Stimulated activated CD8-positive, alpha-beta memory T cell treated with anti-CD3 and anti-CD28 coated beads, Interleukin-7, amount 100 ng/mL, for 24 hours (primary cell): ENCODE results near the gene ITGA7.

Experiments used
- DNase-seq: peaks from one replicate; pipeline ENCODE4 v3.0.0-alpha.2; 2020; ENCODE audit warnings: low read depth

ITGA7 gene

GRCh38 chr12:55707841-55708694 lies at the start of gene ITGA7:
Gene ITGA7, minus strand, starts transcription at chr12:55707904. Its CDS starts 222 bp downstream, at chr12:55707682.
- peak; percentile 47 for DNase-seq

GRCh38 chr12:55755246-55755645 lies 47.5 kb upstream of the ITGA7 start:
- no peak for DNase-seq

- DNase-seq, result no peak
Measured at GRCh38 chr12:55748230-55748993, 40.7 kb upstream of the ITGA7 start.

- no peak for DNase-seq
Measured at GRCh38 chr12:55746913-55747231, 39.2 kb upstream of the ITGA7 start.

GRCh38 chr12:55746174-55746912 lies 38.6 kb upstream of the ITGA7 start:
- DNase-seq, result no peak

GRCh38 chr12:55745361-55746173 lies 37.9 kb upstream of the ITGA7 start:
- DNase-seq, result no peak

GRCh38 chr12:55744340-55745030 lies 36.8 kb upstream of the ITGA7 start:
- DNase-seq, result no peak

- no peak for DNase-seq
Measured at GRCh38 chr12:55743406-55744339, 36.0 kb upstream of the ITGA7 start.

- DNase-seq, result peak; percentile 59
Measured at GRCh38 chr12:55742719-55743405, 35.2 kb upstream of the ITGA7 start, which contains the start of gene GDF11. Gene GDF11, plus strand, starts transcription at chr12:55743122. Its CDS starts 195 bp downstream, at chr12:55743317.

GRCh38 chr12:55741931-55742680 lies 34.4 kb upstream of the ITGA7 start:
- DNase-seq, result no peak

- DNase-seq, result no peak
Measured at GRCh38 chr12:55739025-55739378, 31.3 kb upstream of the ITGA7 start.

- peak; percentile 65 for DNase-seq
Measured at GRCh38 chr12:55738123-55739024, 30.7 kb upstream of the ITGA7 start.

- DNase-seq, result no peak
Measured at GRCh38 chr12:55737581-55738122, 29.9 kb upstream of the ITGA7 start.

GRCh38 chr12:55736780-55737580 lies 29.3 kb upstream of the ITGA7 start:
- DNase-seq, result no peak

- no peak for DNase-seq
Measured at GRCh38 chr12:55736076-55736475, 28.4 kb upstream of the ITGA7 start.

GRCh38 chr12:55734595-55734994 lies 26.9 kb upstream of the ITGA7 start:
- no peak for DNase-seq
